K562 (cell line): Measurements from ENCODE around the gene KCNQ5. TPM values are rescaled to one million over a fixed set of nuclear protein-coding genes. Genes with fewer than 3 reads are reported as not detected.

Source experiments
- CREBBP ChIP-seq: IDR thresholded peaks from one replicate; pipeline ENCODE4 v1.6.1; 2012; ENCODE audit warnings: low read depth, mild to moderate bottlenecking, control low read depth, inconsistent platforms, low read length
- DPF2 ChIP-seq: fragments of 450-650 bp; IDR thresholded peaks from 2 replicates; pipeline ENCODE4 v1.6.1; 2016
- FOXP1 ChIP-seq: sonication (generic); formaldehyde crosslinking; IDR thresholded peaks from 2 replicates; pipeline ENCODE4 v1.8.0; 2022; ENCODE audit warnings: mild to moderate bottlenecking, missing genetic modification reagents
- ILK ChIP-seq: fragments of 450-650 bp; IDR thresholded peaks from 2 replicates; pipeline ENCODE4 v1.6.1; 2016; ENCODE audit warnings: missing genetic modification characterization, low read depth, mild to moderate bottlenecking, missing compliant biosample characterization, moderate library complexity, borderline replicate concordance
- MECOM ChIP-seq: fragments of 250-450 bp; sonication (Bioruptor Pico); IDR thresholded peaks from 2 replicates; pipeline ENCODE4 v1.8.0; 2022; ENCODE audit warnings: inconsistent platforms
- MYC ChIP-seq, 2 experiments: fragments of 250-450 bp in 1 of 2; sonication (Bioruptor Pico) in 1 of 2; IDR thresholded peaks; 2 replicates each; pipeline versions ENCODE4 v1.5.1 to v1.6.1; 2012 to 2021; ENCODE audit warnings: low read depth in 2 of 2, borderline replicate concordance in 1 of 2, improper control_type of control experiment in 1 of 2, low read length in 1 of 2, mild to moderate bottlenecking in 1 of 2, moderate library complexity in 1 of 2
- PBX2 ChIP-seq, 2 experiments: IDR thresholded peaks in 1 of 2; conservative IDR thresholded peaks in 1 of 2; 2 replicates each; pipeline ENCODE4 v1.6.1; 2016; ENCODE audit warnings: low read depth in 2 of 2, mild to moderate bottlenecking in 1 of 2, missing compliant biosample characterization in 1 of 2, missing genetic modification characterization in 1 of 2, moderate library complexity in 1 of 2
- PRPF4 ChIP-seq: fragments of 200-400 bp; formaldehyde crosslinking; IDR thresholded peaks from one replicate; pipeline ENCODE4 v1.6.1; 2017; ENCODE audit warnings: low read length, low read depth, mild to moderate bottlenecking; ENCODE audit not compliant: insufficient read depth, poor library complexity, severe bottlenecking
- RBM39 ChIP-seq: fragments of 200-400 bp; formaldehyde crosslinking; optimal IDR thresholded peaks from 2 replicates; pipeline ENCODE3; 2018; ENCODE audit warnings: low read depth, low read length
- RFX5 ChIP-seq: IDR thresholded peaks from 2 replicates; pipeline ENCODE4 v1.6.1; 2011; ENCODE audit warnings: low read depth, mild to moderate bottlenecking, improper control_type of control experiment, low read length
- SMAD3 ChIP-seq: fragments of 450-650 bp; formaldehyde crosslinking; conservative IDR thresholded peaks from 2 replicates; pipeline ENCODE4 v1.4.0; 2020; ENCODE audit warnings: mild to moderate bottlenecking
- TEAD4 ChIP-seq, 2 experiments: sonication (generic) in 1 of 2; formaldehyde crosslinking in 1 of 2; IDR thresholded peaks; 2 replicates each; pipeline versions ENCODE4 v1.6.1 to v1.8.0; 2012 to 2022; ENCODE audit warnings: borderline replicate concordance in 1 of 2, inconsistent platforms in 1 of 2, low read length in 1 of 2, mild to moderate bottlenecking in 1 of 2, missing genetic modification reagents in 1 of 2
- TFAM ChIP-seq: fragments of 250-450 bp; sonication (Bioruptor Pico); conservative IDR thresholded peaks from 2 replicates; pipeline ENCODE4 v1.5.0; 2021; ENCODE audit warnings: mild to moderate bottlenecking, moderate library complexity
- TOE1 ChIP-seq, 2 experiments: fragments of 450-650 bp in 1 of 2; sonication (generic) in 1 of 2; formaldehyde crosslinking in 1 of 2; IDR thresholded peaks; 2 replicates each; pipeline versions ENCODE4 v1.7.1 to v1.8.0; 2016 to 2022; ENCODE audit warnings: borderline replicate concordance in 2 of 2, mild to moderate bottlenecking in 2 of 2, antibody characterized with exemption in 1 of 2, inconsistent platforms in 1 of 2, low read depth in 1 of 2, missing genetic modification reagents in 1 of 2, moderate library complexity in 1 of 2
- TRIM24 ChIP-seq, 2 experiments: fragments of 450-650 bp; IDR thresholded peaks; 2 replicates each; pipeline ENCODE4 v1.6.1; 2016
- TRIM25 ChIP-seq: fragments of 450-650 bp; IDR thresholded peaks from 2 replicates; pipeline ENCODE4 v1.7.0; 2016; ENCODE audit warnings: borderline replicate concordance
- ZNF311 ChIP-seq: fragments of 250-450 bp; sonication (Bioruptor Pico); IDR thresholded peaks from 2 replicates; pipeline ENCODE4 v1.4.0; 2020; ENCODE audit warnings: mild to moderate bottlenecking, moderate library complexity
- ZNF316 ChIP-seq: fragments of 450-650 bp; IDR thresholded peaks from 2 replicates; pipeline ENCODE4 v1.6.1; 2016
- ZNF717 ChIP-seq: fragments of 250-450 bp; sonication (Bioruptor Pico); IDR thresholded peaks from 2 replicates; pipeline ENCODE4 v1.5.0; 2021
- polyA plus RNA-seq, 8 experiments: library from polyadenylated mRNA; depleted of rRNA in 4 of 8; stranded (reverse) in 5 of 8; unstranded in 3 of 8; fragments of >200 nt; fragmentation: Nextera tagmentation in 2 of 8; fragmentation: Illumina TruSeq in 1 of 8; extraction: Ambion mirVana in 2 of 8; extraction: Trizol in 1 of 8; gene quantifications; 2 replicates each; pipeline versions ENCODE4 v1.2.1 to v1.2.3, GENCODE V29; 2011 to 2014; ENCODE audit warnings: inconsistent platforms in 1 of 8, missing spikeins in 1 of 8
- total RNA-seq, 7 experiments: library from RNA; depleted of rRNA in 6 of 7; stranded (reverse); fragments of >200 nt in 6 of 7; fragmentation: Illumina TruSeq in 2 of 7; extraction: Trizol in 2 of 7; gene quantifications; 2 replicates each; pipeline versions ENCODE4 v1.2.1 to v1.2.3, GENCODE V29; 2011 to 2021; ENCODE audit warnings: low replicate concordance in 1 of 7
- TF ChIP-seq, protein P1 (sequence below): fragments of 250-450 bp; sonication (Bioruptor Pico); IDR thresholded peaks from 2 replicates; pipeline ENCODE4 v1.6.1; 2021; ENCODE audit warnings: mild to moderate bottlenecking
- TF ChIP-seq, protein P2 (sequence below): sonication (generic); formaldehyde crosslinking; IDR thresholded peaks from 2 replicates; pipeline ENCODE4 v1.8.1; 2023; ENCODE audit warnings: mild to moderate bottlenecking, missing genetic modification reagents

Gene KCNQ5
- total and polyA plus RNA-seq, 9 of the 15 experiments (the other 6 are each of a cell fraction or from before 2014, with no cell fraction given) = 0.31 to 5.9 (median 2.6) TPM

DNA sequence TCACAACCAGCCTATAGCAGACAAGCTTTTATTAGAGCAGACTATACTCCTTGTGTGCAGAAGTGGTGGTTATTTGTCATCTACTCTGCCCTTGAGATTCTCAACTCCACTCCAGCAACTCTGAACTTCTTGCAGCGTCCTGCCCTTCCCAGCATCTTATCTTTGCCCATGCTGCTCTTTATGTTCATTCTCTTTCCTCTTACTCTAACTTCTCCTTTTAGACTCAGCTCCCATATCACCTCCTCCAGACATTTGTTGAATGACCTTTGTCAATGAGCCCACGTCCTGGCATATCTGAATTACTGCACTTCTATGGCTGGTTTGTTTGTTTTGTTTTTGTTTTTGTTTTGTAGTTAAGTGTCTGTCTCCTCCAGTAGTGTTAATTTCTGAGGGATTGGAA is 81.2 kb downstream of the KCNQ5 start (continued):
- no peak for TF ChIP-seq PRPF4
- TF ChIP-seq, protein P1, sequence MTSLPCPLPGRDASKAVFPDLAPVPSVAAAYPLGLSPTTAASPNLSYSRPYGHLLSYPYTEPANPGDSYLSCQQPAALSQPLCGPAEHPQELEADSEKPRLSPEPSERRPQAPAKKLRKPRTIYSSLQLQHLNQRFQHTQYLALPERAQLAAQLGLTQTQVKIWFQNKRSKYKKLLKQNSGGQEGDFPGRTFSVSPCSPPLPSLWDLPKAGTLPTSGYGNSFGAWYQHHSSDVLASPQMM (CRISPR knock-in tag) = no peak
- TF ChIP-seq ZNF311 (CRISPR knock-in tag) = no peak
- no peak for TF ChIP-seq TFAM (CRISPR knock-in tag)
- TF ChIP-seq, protein P2, sequence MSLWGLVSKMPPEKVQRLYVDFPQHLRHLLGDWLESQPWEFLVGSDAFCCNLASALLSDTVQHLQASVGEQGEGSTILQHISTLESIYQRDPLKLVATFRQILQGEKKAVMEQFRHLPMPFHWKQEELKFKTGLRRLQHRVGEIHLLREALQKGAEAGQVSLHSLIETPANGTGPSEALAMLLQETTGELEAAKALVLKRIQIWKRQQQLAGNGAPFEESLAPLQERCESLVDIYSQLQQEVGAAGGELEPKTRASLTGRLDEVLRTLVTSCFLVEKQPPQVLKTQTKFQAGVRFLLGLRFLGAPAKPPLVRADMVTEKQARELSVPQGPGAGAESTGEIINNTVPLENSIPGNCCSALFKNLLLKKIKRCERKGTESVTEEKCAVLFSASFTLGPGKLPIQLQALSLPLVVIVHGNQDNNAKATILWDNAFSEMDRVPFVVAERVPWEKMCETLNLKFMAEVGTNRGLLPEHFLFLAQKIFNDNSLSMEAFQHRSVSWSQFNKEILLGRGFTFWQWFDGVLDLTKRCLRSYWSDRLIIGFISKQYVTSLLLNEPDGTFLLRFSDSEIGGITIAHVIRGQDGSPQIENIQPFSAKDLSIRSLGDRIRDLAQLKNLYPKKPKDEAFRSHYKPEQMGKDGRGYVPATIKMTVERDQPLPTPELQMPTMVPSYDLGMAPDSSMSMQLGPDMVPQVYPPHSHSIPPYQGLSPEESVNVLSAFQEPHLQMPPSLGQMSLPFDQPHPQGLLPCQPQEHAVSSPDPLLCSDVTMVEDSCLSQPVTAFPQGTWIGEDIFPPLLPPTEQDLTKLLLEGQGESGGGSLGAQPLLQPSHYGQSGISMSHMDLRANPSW (CRISPR knock-in tag) = no peak
- TF ChIP-seq ZNF717 (CRISPR knock-in tag) = no peak
- no peak for TF ChIP-seq MECOM (CRISPR knock-in tag)
- TF ChIP-seq RFX5 = no peak
- TF ChIP-seq FOXP1 = no peak
- no peak for TF ChIP-seq PBX2 (CRISPR knock-in tag; IDR thresholded peaks at IDR 0.05; ENCODE audit: low read depth)
- no peak; the same call in 1 of the 2 replicates for TF ChIP-seq PBX2 (tag; conservative IDR thresholded peaks at IDR 0.05; ENCODE audit: low read depth)
- TF ChIP-seq TEAD4 (IDR thresholded peaks at IDR 0.05; ENCODE audit: low read length) = peak; percentile 54; the same call in 1 of the 2 replicates
- no peak for TF ChIP-seq TEAD4 (CRISPR knock-in tag; IDR thresholded peaks at IDR 0.05; ENCODE audit: borderline replicate concordance)
- no peak for TF ChIP-seq MYC (IDR thresholded peaks at IDR 0.05; ENCODE audit: low read depth, low read length)
- no peak for TF ChIP-seq MYC (CRISPR knock-in tag; IDR thresholded peaks at IDR 0.05; ENCODE audit: borderline replicate concordance, low read depth)
- no peak for TF ChIP-seq ILK (tag)
- TF ChIP-seq DPF2 = peak; percentile 68
- no peak for TF ChIP-seq RBM39
- no peak for TF ChIP-seq TOE1 (IDR thresholded peaks at IDR 0.05; ENCODE audit: borderline replicate concordance)
- no peak for TF ChIP-seq TOE1 (CRISPR knock-in tag; IDR thresholded peaks at IDR 0.05; ENCODE audit: borderline replicate concordance, low read depth)
- no peak for TF ChIP-seq TRIM25
- no peak for TF ChIP-seq CREBBP
- TF ChIP-seq SMAD3 (CRISPR knock-in tag) = no peak
- peak; percentile 35 to 44; a peak in 1 of 4 replicates for TF ChIP-seq TRIM24 (IDR thresholded peaks at IDR 0.05)
- TF ChIP-seq ZNF316 = no peak
